ENCODE results near the gene UBE4A.

The UBE4A gene

DNA sequence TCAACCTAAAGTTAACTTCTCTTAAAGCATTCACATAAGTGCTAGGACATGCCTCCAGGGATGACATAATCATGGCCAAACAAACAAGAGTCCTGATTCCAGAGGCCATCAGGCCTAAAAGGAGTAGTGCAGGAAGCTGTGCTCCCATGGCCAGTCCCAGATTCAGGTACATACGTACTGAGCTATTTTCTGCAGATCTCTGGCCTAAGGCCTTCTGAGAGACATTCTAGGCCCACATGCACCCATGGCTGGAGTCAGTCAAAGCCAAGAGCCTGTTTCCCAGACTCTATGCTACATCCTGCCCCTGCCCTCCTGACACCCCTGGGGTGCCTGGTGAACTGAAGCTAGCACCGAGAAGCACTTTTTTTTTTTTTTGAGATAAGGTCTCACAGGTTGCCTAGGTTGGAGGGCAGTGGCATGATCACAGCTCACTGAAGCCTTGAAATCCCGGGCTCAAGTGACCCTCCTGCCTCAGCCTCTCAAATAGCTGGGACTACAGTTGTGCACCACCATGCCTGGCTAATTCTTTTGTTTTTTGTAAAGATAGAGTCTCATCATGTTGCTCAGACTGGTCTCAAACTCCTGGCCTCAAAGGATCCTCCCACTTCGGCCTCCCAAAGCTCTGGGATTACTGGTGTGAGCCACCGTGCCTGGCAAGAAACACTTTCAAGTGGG, 17.4 kb upstream of the UBE4A start:
- no peak overlapping the region for H3K27ac ChIP-seq
- DNase-seq (ENCODE audit: low read depth, low spot score): no peak

DNA sequence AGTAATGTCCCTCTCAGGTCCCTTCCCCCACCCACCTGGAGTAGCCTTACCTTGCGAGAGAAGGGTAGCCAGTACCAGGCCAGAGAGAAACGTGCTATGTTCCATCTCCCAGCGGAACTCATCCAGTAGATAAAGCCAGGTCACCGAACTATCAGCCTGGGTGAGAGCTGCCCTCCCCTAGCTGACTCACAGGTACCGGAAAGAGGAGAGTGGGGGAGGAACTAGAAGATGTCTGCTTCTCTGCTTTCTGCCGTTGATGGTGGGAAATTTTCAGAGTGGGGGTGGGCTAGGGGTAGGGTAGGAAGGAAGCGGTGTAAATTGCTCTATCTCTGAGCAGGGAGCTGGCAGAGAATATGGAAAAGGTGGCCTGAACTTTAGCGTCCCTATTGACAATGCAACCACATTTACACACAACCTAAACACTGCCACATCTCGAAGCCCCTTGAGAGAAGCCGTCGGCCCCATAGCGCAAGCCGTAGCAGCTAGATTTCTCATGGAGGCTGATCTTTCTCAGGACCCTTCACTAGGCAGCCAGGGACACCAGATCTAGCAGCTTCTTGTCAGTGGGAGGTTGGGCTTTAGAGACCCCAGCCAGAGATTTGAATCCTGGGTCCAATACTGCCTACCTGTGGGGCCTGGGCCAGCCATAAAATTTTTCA, 16.8 kb upstream of the UBE4A start, which contains the start of gene CD3D:
Gene CD3D (minus strand): TSS at position 203 of the 659 bp plus-strand sequence. CDS start 98 bp downstream, at position 105.
- no peak for DNase-seq (ENCODE audit: low read depth, low spot score)
- no peak within 1 kb of the TSS for H3K27ac ChIP-seq

GRCh38 chr11:118343248-118343647, 16.2 kb upstream of the UBE4A start:
- no peak overlapping the region for H3K27ac ChIP-seq
- DNase-seq (ENCODE audit: low read depth, low spot score): no peak

- DNase-seq (ENCODE audit: low read depth, low spot score): no peak
- no peak within 1 kb of the TSS for H3K27ac ChIP-seq
These were observed 15.4 kb upstream of the UBE4A start, which contains the start of gene CD3G for GRCh38 chr11:118343981-118344515. Gene CD3G, plus strand, starts transcription at chr11:118344344. Its CDS starts 80 bp downstream, at chr11:118344424.

DNA sequence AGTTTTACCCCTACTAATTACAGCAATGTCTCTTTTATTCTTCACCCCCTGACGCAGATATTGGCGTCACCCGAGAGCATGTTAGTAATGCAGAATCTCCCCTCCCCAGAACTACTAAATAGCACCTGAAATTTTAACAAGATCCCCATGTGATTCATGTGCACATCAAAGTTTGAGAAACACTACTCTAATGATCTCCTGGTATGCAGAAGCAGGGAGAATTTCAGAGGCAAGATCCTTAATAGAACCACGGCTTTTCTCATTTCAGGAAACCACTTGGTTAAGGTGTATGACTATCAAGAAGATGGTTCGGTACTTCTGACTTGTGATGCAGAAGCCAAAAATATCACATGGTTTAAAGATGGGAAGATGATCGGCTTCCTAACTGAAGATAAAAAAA, 9.9 kb upstream of the UBE4A start:
- no peak overlapping the region for H3K27ac ChIP-seq
- no peak for DNase-seq (ENCODE audit: low read depth, low spot score)

DNA sequence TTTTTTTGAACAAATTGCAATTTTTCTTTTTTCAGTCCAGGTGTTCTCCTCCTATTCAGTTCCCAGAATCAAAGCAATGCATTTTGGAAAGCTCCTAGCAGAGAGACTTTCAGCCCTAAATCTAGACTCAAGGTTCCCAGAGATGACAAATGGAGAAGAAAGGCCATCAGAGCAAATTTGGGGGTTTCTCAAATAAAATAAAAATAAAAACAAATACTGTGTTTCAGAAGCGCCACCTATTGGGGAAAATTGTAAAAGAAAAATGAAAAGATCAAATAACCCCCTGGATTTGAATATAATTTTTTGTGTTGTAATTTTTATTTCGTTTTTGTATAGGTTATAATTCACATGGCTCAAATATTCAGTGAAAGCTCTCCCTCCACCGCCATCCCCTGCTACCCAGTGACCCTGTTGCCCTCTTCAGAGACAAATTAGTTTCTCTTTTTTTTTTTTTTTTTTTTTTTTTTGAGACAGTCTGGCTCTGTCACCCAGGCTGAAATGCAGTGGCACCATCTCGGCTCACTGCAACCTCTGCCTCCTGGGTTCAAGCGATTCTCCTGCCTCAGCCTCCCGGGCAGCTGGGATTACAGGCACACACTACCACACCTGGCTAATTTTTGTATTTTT, 6.2 kb upstream of the UBE4A start:
- no peak for DNase-seq (ENCODE audit: low read depth, low spot score)
- no peak overlapping the region for H3K27ac ChIP-seq

DNA sequence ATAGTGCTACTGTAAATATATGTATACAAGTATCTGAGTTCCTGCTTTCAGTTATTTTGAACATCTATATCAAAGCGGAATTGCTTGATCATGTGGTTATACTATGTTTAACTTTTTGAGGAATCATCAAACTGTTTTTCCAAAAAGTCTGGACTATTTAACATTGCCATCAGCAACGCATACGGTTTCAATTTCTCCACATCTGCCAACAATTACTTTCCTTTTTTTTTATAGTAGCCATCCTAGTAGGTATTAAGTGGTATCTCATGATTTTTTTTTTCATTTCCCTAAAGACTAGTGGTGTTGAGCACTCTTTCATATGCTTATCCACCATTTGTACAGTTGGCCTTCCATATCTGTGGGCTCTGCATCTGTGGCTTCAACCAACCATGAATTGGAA, 1.3 kb upstream of the UBE4A start:
- H3K27ac ChIP-seq: no peak overlapping the region
- no peak for DNase-seq (ENCODE audit: low read depth, low spot score)

- no peak overlapping the region for H3K27ac ChIP-seq
These were observed 5.7 kb downstream of the UBE4A start for GRCh38 chr11:118364956-118365615.

DNA sequence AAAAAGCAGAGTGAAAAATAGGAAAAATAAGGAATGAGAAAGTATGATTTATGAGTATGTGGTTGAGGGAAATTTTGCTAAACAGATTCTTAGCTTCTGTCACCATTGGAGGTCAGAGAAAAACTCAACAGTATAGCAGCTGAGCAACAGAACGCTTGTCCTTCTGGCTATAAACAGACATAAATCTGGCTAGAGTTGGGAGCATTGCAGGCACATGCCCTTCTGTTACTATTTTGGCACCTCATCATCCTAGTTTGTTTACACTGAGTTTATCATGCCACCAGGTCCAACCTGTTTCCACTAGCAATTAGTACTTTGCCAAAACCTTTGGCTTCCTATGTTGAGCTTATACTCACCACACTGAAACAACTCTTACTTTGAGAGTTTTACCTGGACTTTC, 6.9 kb downstream of the UBE4A start:
- peak; percentile 12 for DNase-seq (ENCODE audit: low read depth, low spot score)
- H3K27ac ChIP-seq: no peak overlapping the region

More at GRCh38 chr11:118364956-118365615, 5.7 kb downstream of the UBE4A start:
- no peak for DNase-seq (ENCODE audit: low read depth, low spot score)

GRCh38 chr11:118370774-118371173, 11.4 kb downstream of the UBE4A start:
- H3K27ac ChIP-seq: no peak overlapping the region

GRCh38 chr11:118373263-118373662, 13.9 kb downstream of the UBE4A start:
- H3K27ac ChIP-seq: no peak overlapping the region
- DNase-seq (ENCODE audit: low read depth, low spot score): no peak

More at GRCh38 chr11:118370774-118371173, 11.4 kb downstream of the UBE4A start:
- DNase-seq (ENCODE audit: low read depth, low spot score): no peak

- no peak for DNase-seq (ENCODE audit: low read depth, low spot score)
These were observed 14.5 kb downstream of the UBE4A start for GRCh38 chr11:118373871-118374270.

GRCh38 chr11:118374729-118375128, 15.3 kb downstream of the UBE4A start:
- no peak overlapping the region for H3K27ac ChIP-seq
- no peak for DNase-seq (ENCODE audit: low read depth, low spot score)

More at GRCh38 chr11:118373871-118374270, 14.5 kb downstream of the UBE4A start:
- H3K27ac ChIP-seq: no peak overlapping the region

GRCh38 chr11:118375978-118376377, 16.6 kb downstream of the UBE4A start:
- no peak overlapping the region for H3K27ac ChIP-seq
- DNase-seq (ENCODE audit: low read depth, low spot score): no peak

GRCh38 chr11:118379497-118379896, 20.1 kb downstream of the UBE4A start:
- H3K27ac ChIP-seq: no peak overlapping the region
- DNase-seq (ENCODE audit: low read depth, low spot score): no peak

DNA sequence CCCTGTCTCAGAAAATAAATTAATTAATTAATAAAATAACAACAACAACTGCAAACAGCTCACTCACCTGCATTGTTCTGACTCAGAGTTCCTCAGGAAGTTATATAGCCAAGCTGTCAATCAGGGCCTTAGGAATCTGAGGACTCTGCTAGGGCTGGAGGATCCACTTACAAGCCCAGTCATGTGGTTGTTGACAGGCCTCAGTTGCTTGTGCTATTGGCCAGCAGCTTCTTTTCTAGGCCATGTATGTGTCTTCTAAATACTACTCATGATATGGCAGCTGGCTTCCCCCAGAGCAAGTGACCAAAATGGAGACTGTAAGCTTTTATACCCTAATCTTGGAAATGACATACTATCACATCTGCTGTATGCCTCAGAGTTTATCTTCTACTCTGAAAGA, 21.2 kb downstream of the UBE4A start:
- DNase-seq (ENCODE audit: low read depth, low spot score): peak; percentile 56
- H3K27ac ChIP-seq: peak overlapping the region; percentile 10

GRCh38 chr11:118382954-118383353, 23.6 kb downstream of the UBE4A start:
- H3K27ac ChIP-seq: no peak overlapping the region
- DNase-seq (ENCODE audit: low read depth, low spot score): no peak

DNA sequence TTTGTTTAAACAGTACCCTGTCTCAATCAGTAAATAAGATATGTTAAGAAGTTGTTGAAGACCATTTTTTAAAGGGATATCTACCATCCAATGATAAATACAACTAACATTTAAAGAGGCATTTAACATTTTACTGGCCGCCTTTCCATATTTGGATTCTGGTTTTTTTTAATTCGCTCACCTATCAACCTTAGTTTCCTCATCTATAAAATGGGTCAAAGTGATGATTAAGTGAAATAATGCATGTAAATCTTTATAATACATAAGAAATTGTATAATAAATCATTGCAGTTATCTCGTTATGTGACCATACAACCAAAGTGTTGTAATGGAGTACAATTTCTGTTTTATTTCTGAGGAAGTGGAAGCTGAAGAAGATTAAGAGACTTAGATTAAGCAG, 24.3 kb downstream of the UBE4A start:
- DNase-seq (ENCODE audit: low read depth, low spot score): no peak
- H3K27ac ChIP-seq: no peak overlapping the region

GRCh38 chr11:118396097-118396501, 36.7 kb downstream of the UBE4A start:
- H3K27ac ChIP-seq: no peak overlapping the region
- no peak for DNase-seq (ENCODE audit: low read depth, low spot score)

- H3K27ac ChIP-seq: peak overlapping the region; percentile 77
- DNase-seq (ENCODE audit: low read depth, low spot score): no peak
These were observed 38.0 kb downstream of the UBE4A start for GRCh38 chr11:118397448-118397847.

Measured in epithelial cell of prostate (primary cell).